ENCODE data around the gene NTM.

NTM gene

GRCh38 chr11:132072044-132072857, 701.8 kb downstream of the NTM start:
- no peak for DNase-seq (ENCODE audit: low read depth)

- no peak for DNase-seq (ENCODE audit: low read depth)
These were observed 702.4 kb downstream of the NTM start for GRCh38 chr11:132072858-132073211.

DNA sequence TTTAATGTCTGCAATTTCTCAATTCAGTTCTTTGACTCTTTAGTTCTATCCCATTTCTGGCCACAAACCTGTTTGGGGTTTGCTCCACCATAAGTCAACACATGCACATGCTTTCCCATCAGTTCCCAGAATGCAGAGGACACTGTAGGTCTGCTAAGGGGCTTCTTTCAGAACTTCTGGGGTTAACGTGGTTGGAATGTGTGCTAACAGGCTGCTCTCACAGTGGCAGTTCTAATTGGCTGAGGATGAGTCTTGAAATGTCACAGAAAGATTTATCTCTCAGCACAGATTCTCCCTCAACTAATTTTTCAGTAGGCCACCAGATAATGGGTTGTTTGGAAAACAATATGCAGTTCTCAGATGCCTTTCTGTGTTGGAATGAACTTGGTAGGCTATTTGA, 703.4 kb downstream of the NTM start:
- DNase-seq (ENCODE audit: low read depth) = no peak

DNA sequence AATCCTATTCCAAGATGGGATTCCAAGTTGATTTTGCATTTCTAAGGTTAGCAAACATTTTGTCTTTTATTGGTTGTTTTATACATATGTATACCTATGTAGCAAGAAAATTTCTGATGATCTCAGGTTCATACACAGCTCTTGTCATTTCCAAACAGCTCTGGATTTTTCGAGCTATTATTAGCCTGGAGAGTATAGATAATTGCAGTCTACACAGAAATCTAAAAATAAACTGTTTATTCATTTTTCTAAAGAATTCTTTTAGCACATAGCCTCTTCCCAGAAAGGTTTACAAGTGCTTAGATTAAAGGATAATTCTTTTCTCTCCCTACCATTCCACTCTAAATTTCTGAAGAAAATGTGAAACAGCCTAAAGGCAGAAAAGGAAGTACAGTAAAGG, 705.0 kb downstream of the NTM start:
- no peak for DNase-seq (ENCODE audit: low read depth)

DNA sequence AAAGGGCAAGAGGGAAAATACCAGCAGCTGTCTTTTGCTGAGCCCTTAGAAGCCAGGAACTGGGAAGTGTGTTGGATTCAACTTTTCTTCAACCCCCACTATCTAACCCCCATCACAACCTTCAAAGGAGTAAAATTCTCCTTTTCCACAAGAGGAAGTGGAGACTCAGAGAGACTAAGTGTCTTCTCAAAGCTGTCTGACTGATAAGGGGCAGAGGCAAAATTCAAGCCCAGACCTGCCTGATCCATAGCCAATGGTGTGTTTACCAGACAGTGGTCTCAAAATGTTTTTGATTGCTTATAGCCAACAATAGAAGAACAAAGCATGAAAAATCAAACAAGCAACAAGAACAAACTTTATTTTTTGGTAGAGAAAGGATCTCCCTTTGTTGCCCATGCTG, 707.0 kb downstream of the NTM start:
- no peak for DNase-seq (ENCODE audit: low read depth)

GRCh38 chr11:132078264-132079076, 708.1 kb downstream of the NTM start:
- DNase-seq (ENCODE audit: low read depth) = no peak

GRCh38 chr11:132080127-132080526, 709.7 kb downstream of the NTM start:
- no peak for DNase-seq (ENCODE audit: low read depth)

- no peak for DNase-seq (ENCODE audit: low read depth)
These were observed 712.2 kb downstream of the NTM start for GRCh38 chr11:132082566-132082965.

- no peak for DNase-seq (ENCODE audit: low read depth)
These were observed 714.0 kb downstream of the NTM start for GRCh38 chr11:132084433-132084832.

DNA sequence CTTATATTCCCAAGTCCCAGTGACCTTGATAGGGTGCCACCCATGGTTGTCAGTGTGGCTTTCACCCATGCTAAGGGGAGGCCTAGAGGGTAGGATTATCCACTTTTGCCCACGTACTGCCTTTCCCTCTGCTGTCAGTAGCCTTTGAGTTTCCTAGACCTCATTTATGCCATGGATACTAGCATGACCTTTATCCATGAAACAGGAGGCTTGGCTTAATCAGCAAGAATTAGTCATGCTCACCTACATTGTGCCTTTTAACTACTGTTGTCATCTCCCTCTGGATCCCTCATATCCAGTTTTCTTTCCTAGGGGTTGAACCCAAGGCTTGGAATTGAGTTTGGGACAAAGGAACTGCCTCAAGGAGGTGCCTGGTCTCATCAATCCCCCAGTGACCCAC, 716.7 kb downstream of the NTM start:
- DNase-seq (ENCODE audit: low read depth) = no peak

DNA sequence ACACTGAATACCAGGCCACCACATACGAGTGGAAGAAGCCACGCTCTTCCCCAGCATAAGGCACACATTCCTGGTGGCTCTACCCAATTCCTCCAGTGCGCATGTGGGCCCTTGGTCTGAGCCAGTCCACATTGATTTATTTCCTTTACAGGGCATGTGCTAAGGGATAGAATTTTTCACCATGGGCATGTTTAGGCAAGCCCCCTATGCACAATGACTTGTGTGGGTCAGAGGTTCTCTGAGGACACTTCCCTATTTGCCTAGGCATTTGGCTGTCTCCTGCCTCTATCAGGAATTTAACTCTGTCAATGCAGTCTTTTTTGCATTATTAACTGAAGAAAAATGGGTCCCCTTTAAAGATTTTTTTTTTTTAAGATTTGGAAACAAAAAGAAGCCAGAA, 718.1 kb downstream of the NTM start:
- DNase-seq (ENCODE audit: low read depth) = no peak

DNA sequence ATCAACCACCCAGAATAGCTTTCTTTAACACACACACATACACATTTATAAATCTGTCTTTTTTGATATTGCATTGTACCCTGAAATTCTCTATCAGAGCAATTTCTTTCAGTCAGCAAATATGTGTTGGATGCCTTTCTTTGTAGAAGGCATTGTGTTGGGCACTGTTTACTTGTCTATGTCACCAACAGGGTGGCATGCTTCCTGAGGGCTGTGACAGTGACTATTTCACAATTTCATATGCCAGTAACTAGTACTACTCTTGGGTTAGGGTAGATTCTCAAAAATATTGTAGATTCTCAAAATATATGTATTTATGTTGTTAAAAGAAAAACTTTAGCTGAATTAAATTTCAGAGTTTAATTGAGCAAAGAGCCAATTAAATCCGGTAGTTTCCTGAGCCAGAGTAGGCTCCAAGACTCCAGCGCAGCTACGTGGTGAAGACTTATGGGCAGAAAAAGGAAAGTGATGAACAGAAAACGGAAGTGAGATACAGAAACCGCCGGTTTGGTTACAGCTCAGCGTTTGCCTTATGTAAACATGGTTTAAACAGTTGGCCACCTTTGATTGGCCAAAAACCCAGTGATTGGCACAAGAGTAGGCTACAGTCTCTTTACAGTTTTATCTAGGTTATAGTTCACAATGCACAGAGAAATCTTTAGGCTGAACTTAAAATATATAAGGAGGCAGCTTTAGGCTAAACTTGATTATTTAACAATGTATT, 723.3 kb downstream of the NTM start:
- no peak for DNase-seq (ENCODE audit: low read depth)

DNA sequence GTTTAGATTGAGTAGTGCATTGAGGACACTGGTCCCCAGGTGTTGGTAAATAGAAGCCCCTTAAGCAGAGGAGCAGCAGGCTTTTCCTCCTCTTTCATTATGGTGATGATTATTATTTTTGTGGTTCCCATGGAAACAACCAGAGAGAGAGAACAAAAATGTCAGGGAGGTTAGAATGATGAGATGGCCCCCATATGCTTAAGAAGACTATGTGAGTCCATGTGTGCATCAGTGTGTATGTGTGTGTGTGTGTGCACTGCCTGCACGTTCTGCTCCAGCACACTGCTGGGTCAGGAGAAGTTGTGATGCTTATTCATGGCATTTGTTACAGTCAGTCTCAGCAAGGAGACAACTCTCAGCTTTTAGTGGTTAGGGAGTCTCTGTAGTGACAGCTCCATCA, 724.2 kb downstream of the NTM start:
- no peak for DNase-seq (ENCODE audit: low read depth)

DNA sequence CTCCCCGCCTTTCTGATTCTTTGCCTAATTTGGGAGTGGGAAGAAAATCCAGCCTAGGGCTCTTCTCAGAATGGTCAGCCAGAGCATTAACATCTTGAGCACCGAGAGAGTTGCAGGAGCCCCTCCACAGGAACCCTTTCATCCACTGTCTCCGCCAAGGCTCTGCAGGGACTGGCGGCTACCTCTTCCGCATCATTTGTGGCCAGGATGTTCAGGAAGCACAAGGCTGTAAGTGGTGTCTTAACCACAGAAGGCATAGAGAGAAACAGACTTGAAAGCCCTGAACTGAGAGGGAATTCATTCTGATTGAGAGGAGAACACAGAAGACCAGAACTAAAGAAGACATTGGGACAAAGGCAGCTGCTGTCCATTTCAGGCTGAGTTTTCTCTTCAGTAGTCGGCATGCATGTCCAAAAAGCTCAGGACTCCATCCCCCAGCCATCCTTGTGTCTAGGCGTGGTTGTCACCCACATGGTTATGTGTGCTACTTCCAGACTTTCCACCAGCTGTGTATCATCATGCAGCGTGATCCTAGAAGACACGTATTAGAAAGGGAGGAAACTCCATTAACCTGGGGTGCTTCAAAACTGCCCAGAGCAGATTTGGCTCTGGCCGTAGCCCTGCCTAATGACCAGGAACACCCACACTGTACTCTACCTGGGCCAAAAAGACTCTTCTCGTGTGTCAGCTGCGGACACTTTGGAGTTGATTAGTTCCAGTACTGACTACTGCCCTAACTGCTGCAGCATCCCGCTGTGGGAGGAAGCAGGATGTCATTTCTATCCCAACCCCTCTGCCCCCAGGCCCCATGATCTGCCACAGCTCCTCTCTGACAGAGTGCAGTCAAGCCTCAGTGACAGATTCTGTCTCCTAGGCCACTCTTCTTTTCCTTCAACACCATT, 725.1 kb downstream of the NTM start:
- DNase-seq (ENCODE audit: low read depth) = no peak

DNA sequence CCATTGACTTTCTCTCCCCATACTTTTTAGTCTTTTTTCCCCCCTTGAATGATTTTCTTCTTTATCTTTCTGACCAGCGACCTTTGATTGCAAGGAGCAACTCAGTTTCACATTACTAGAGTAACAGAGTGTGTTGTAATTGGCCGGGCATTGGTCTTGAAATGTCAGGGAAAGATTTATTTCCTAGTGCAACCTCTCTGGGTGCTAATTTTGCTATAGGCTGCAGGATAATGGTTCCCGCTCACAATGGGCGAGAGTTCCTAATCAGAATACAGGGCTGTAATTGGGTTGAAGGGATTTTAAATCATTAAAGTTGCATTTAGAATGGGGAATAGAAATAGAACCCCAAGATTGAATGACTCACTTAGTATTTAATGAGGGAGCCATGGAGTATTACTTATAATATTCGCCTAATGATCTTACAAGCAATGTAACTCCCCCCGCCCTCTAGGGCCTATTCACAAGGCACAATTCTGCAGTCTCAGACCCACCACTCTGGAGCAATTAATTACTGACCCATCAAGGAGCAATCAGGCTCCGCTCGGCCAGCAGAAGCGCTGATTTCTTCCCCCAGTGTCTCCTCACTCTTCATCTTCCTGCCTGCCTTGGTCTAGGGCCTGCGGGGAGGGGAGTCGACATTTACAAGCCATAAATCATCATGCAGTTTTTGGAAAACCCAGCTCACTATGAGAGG, 725.9 kb downstream of the NTM start:
- no peak for DNase-seq (ENCODE audit: low read depth)

DNA sequence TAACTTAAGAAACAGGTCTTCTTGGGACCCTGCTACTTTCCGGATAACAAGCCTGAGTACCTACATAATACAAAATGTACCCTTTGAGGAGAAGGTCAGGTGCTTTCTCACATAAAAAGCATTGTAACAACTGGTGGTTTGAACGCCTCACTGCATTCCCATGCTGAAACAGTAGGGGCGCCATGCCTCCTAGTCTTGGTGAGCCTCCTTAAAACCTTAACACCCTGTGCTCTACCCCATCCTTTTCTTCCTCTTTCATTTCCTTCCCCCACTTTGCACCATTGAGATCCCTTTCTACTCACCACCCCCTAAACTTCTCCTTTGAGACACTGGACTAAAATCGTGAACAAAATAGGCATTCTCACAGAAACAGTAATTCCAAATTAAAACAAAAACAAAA, 729.3 kb downstream of the NTM start:
- DNase-seq (ENCODE audit: low read depth) = no peak

- no peak for DNase-seq (ENCODE audit: low read depth)
These were observed 730.2 kb downstream of the NTM start for GRCh38 chr11:132100583-132100982.

GRCh38 chr11:132101881-132102280, 731.5 kb downstream of the NTM start:
- DNase-seq (ENCODE audit: low read depth) = no peak

DNA sequence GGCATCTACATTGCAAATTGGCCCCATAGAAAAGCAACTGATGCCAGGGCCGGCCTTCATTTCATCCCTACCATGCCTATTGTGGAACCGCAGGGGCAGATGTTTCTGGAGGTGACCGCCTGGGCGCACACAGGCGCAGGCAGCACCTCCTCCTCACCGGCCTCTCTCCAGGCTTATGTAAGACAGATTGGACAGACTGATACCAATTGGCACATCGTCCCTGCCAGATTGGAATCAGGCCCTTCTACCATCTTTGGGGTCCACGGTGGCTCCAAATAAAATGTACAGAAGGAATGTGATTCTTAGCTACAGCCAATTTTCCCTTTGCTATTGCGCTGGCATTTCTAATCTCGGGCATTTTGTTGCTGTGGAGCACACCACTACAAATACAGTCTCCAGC, 732.6 kb downstream of the NTM start:
- no peak for DNase-seq (ENCODE audit: low read depth)

DNA sequence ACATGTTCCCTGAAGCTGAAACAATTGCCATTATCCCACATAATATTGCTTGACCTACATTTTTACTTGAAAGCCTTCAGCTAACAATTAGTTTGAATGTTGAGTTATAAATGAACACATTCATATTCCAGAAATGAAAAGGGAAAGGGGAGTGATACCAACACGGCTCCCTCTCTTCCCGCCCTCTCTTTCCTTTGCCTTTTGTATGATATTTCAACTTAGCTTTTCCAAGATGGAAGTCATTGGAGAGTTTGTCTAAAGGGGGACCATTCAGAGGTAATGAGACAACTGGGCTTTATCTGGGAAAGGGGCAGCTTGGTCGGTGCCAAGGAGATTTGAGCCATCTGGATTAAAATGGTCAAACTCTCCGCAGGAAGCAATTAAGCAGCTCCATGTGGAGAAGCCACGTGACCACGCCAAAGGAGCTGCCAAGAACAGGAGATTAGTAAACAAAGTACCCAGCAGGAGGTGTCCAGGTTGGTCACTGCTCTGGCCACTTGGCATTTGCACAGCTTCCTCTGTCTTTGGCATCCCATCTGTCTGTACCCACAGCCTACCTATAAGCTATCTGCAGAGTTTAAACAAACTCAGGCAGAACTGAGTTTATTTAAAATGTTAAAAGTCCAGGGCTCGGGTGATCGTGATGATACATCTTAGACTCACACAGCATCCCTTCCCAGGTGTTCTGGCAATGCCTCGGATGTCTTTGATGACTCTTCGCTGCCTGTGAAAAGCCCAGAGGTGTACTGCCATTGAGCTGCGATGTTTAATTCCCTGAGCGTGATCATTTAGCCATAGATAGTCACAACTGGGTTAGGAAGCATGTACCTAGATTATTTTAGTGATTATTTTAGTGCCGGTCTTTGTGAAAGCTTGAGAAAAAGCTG, 735.9 kb downstream of the NTM start:
- DNase-seq (ENCODE audit: low read depth) = no peak

All from T follicular helper cell (primary cell).